Omental fat pad (tissue), 4 donors: Measurements from ENCODE around the gene FAM184B. TPM values are rescaled to one million over a fixed set of nuclear protein-coding genes. Genes with fewer than 3 reads are reported as not detected.
"Not testable (repeated sequence)": the region's sequence is repeated elsewhere in the genome, so short reads cannot be mapped to it uniquely, and the experiment has no call there.

Experiments
- ATAC-seq: fragments of 150-250 bp; one replicate; pipeline ENCODE4 v1.9.1; 2016; ENCODE audit warnings: mild to moderate bottlenecking, moderate library complexity; ENCODE audit not compliant: low FRiP score
- DNase-seq: peaks from one replicate; pipeline ENCODE4 v3.0.0-alpha.2; 2019; ENCODE audit warnings: low spot score
- total RNA-seq, 4 donors: library from RNA; depleted of rRNA; stranded (reverse); fragments of >200 nt; gene quantifications; one replicate each; pipeline ENCODE4 v1.1.0, GENCODE V29; 2016
- TF ChIP-seq, protein P1 (sequence below), 3 donors: fragments of 450-650 bp; IDR thresholded peaks; one replicate each; pipeline ENCODE4 v1.5.1; 2016 to 2017; ENCODE audit warnings: antibody characterized with exemption in 3 of 3, mild to moderate bottlenecking in 3 of 3, moderate library complexity in 2 of 3

The FAM184B gene
- total RNA-seq, 4 donors from 2014 or later = not detected

- ATAC-seq (no peak), DNase-seq (no peak)
- TF ChIP-seq, protein P1, sequence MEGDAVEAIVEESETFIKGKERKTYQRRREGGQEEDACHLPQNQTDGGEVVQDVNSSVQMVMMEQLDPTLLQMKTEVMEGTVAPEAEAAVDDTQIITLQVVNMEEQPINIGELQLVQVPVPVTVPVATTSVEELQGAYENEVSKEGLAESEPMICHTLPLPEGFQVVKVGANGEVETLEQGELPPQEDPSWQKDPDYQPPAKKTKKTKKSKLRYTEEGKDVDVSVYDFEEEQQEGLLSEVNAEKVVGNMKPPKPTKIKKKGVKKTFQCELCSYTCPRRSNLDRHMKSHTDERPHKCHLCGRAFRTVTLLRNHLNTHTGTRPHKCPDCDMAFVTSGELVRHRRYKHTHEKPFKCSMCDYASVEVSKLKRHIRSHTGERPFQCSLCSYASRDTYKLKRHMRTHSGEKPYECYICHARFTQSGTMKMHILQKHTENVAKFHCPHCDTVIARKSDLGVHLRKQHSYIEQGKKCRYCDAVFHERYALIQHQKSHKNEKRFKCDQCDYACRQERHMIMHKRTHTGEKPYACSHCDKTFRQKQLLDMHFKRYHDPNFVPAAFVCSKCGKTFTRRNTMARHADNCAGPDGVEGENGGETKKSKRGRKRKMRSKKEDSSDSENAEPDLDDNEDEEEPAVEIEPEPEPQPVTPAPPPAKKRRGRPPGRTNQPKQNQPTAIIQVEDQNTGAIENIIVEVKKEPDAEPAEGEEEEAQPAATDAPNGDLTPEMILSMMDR (IDR thresholded peaks at IDR 0.05) = no peak
These were observed 93.4 kb downstream of the FAM184B start for GRCh38 chr4:17688011-17688441.

DNA sequence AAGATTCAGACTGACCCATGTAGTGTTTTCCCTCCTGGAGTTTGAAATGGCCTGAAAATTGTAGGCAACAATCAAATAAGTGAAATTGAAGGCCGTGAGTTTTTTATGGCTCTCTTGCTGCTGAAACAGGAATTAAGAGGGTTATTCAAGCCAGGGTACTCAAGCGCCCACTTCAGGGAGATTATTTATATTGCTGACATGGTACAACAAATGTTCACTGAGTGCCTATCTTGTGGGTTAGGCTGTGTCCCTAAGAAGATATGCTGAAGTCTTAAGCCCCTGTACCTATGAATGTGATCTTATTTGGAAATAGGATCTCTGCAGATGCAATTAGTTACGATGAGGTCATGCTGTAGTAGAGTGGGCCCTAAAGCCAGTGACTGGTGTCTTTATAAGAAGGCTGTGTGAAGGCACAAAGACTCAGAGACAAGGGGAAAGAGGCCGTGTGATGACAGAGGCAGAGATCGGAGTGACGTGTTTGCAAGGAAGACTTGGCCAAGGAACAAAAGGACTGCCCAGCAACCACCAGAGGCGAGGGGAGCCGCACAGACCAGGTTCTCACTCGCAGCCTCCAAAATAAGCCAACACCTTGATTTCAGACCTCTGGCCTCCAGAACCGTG lies 94.1 kb downstream of the FAM184B start:
- DNase-seq = no peak

GRCh38 chr4:17684648-17685047 lies 96.8 kb downstream of the FAM184B start:
- DNase-seq, ATAC-seq: not testable (repeated sequence)

More for the DNA sequence above, 94.1 kb downstream of the FAM184B start:
- ATAC-seq = no peak
- TF ChIP-seq, protein P1 (IDR thresholded peaks at IDR 0.05) = no peak

GRCh38 chr4:17682222-17682566 lies 99.2 kb downstream of the FAM184B start:
- no peak for DNase-seq
- no peak for ATAC-seq
- TF ChIP-seq, protein P1 (IDR thresholded peaks at IDR 0.05) = no peak

- ATAC-seq = no peak
- no peak for DNase-seq
- TF ChIP-seq, protein P1 (IDR thresholded peaks at IDR 0.05) = no peak
These were observed 99.9 kb downstream of the FAM184B start for GRCh38 chr4:17681281-17682221.

DNA sequence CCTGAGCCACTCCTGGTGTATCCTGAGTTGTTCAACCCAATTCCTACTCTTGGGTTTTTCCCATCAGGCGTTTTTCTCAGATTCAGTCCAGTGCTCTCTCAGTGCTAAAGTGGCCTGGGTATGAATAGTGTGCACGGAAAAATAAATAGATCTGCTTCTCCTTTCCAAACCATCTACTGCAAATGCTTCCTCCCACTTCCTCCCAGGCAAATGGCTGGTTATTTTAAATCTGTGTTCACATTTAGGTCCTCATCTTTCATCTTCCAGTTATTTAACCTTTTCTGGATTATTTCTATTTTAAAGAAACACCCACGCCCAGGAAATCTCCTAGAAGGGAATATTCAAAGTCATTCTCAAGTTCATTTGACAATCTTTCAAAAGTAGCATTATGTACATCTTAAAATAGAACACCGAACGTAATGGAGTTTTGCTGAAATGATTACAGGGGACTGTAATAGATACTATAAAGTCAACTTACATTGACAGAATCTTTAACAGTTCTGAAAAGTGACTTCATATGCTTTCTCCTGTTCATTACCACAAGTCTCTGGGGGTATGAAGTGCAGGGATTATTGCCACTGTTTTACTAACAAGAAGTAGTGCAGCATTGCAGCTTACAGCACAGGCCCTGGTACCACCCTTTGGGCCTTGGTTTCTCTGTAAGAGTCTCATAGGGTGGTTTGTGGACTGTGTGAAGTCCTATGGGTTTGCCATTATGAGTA lies 100.7 kb downstream of the FAM184B start:
- TF ChIP-seq, protein P1 (IDR thresholded peaks at IDR 0.05) = no peak
- no peak for ATAC-seq
- DNase-seq = no peak

DNA sequence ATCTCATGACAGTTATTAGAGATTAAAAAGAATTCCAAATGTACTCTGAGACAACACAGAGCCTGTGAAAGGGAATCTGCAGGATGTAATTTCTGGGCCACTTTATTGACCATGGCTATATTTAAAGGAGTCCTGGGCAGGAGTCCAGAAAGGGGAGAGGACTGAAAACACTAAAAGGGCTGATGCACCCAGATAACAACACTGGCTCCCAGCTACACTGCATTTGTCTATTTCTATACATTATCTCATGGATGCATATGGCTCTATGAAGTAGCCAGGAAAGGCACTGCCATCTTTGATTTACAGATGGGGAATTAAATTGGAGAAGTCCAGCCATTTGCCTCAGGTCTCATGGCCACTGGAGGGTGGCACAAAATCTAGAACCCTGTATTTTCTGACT lies 111.0 kb downstream of the FAM184B start:
- no peak for ATAC-seq
- TF ChIP-seq, protein P1 (IDR thresholded peaks at IDR 0.05) = no peak
- DNase-seq = no peak
